Measurements from ENCODE around the gene NCOA1.

The NCOA1 gene

DNA sequence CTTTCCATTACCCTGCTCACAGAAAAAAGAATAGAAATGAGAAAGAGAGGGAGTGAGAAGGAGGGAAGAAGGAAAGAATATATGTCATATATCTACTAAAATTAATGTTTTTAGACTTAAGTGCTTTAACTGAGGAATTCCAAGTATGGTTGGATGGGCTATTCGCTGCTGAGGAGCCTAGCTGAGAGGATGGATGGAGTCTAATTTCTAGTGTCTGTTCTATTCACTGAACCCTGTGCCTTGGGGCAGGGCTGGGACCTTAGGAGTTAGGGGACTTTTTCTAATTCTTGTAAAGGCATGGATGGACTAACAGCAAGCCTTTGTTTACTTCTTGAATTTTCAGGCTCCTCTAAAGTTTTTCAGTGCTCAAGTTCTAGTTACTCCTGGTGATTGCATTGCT, 192.4 kb downstream of the NCOA1 start:
- ATAC-seq, result peak; percentile 59
- TF ChIP-seq ARNTL (CRISPR knock-in tag; IDR thresholded peaks at IDR 0.05; ENCODE audit: borderline replicate concordance, low read depth) (no peak), TOX (CRISPR knock-in tag; IDR thresholded peaks at IDR 0.05; ENCODE audit: borderline replicate concordance) (no peak), ZNF70 (CRISPR knock-in tag; IDR thresholded peaks at IDR 0.05) (no peak), RARB (CRISPR knock-in tag; IDR thresholded peaks at IDR 0.05) (no peak), CSRNP3 (CRISPR knock-in tag; IDR thresholded peaks at IDR 0.05) (no peak)

- ATAC-seq, result no peak
- TF ChIP-seq PPARA (CRISPR knock-in tag; IDR thresholded peaks at IDR 0.05; ENCODE audit: borderline replicate concordance), result no peak
- no peak for TF ChIP-seq ARNTL (CRISPR knock-in tag; IDR thresholded peaks at IDR 0.05; ENCODE audit: borderline replicate concordance, low read depth)
- TF ChIP-seq, protein P1, sequence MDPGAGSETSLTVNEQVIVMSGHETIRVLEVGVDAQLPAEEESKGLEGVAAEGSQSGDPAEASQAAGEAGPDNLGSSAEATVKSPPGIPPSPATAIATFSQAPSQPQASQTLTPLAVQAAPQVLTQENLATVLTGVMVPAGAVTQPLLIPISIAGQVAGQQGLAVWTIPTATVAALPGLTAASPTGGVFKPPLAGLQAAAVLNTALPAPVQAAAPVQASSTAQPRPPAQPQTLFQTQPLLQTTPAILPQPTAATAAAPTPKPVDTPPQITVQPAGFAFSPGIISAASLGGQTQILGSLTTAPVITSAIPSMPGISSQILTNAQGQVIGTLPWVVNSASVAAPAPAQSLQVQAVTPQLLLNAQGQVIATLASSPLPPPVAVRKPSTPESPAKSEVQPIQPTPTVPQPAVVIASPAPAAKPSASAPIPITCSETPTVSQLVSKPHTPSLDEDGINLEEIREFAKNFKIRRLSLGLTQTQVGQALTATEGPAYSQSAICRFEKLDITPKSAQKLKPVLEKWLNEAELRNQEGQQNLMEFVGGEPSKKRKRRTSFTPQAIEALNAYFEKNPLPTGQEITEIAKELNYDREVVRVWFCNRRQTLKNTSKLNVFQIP (CRISPR knock-in tag; IDR thresholded peaks at IDR 0.05; ENCODE audit: borderline replicate concordance, low read depth), result no peak
- TF ChIP-seq GLIS3 (CRISPR knock-in tag; IDR thresholded peaks at IDR 0.05), result no peak
- TF ChIP-seq CREB5 (CRISPR knock-in tag; IDR thresholded peaks at IDR 0.05; ENCODE audit: low read depth), result no peak
- TF ChIP-seq, protein P2, sequence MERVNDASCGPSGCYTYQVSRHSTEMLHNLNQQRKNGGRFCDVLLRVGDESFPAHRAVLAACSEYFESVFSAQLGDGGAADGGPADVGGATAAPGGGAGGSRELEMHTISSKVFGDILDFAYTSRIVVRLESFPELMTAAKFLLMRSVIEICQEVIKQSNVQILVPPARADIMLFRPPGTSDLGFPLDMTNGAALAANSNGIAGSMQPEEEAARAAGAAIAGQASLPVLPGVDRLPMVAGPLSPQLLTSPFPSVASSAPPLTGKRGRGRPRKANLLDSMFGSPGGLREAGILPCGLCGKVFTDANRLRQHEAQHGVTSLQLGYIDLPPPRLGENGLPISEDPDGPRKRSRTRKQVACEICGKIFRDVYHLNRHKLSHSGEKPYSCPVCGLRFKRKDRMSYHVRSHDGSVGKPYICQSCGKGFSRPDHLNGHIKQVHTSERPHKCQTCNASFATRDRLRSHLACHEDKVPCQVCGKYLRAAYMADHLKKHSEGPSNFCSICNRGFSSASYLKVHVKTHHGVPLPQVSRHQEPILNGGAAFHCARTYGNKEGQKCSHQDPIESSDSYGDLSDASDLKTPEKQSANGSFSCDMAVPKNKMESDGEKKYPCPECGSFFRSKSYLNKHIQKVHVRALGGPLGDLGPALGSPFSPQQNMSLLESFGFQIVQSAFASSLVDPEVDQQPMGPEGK (CRISPR knock-in tag; IDR thresholded peaks at IDR 0.05; ENCODE audit: borderline replicate concordance), result no peak
- TF ChIP-seq ESRRG (CRISPR knock-in tag; IDR thresholded peaks at IDR 0.05), result no peak
- TF ChIP-seq CSDC2 (CRISPR knock-in tag; IDR thresholded peaks at IDR 0.05), result no peak
- TF ChIP-seq, protein P3, sequence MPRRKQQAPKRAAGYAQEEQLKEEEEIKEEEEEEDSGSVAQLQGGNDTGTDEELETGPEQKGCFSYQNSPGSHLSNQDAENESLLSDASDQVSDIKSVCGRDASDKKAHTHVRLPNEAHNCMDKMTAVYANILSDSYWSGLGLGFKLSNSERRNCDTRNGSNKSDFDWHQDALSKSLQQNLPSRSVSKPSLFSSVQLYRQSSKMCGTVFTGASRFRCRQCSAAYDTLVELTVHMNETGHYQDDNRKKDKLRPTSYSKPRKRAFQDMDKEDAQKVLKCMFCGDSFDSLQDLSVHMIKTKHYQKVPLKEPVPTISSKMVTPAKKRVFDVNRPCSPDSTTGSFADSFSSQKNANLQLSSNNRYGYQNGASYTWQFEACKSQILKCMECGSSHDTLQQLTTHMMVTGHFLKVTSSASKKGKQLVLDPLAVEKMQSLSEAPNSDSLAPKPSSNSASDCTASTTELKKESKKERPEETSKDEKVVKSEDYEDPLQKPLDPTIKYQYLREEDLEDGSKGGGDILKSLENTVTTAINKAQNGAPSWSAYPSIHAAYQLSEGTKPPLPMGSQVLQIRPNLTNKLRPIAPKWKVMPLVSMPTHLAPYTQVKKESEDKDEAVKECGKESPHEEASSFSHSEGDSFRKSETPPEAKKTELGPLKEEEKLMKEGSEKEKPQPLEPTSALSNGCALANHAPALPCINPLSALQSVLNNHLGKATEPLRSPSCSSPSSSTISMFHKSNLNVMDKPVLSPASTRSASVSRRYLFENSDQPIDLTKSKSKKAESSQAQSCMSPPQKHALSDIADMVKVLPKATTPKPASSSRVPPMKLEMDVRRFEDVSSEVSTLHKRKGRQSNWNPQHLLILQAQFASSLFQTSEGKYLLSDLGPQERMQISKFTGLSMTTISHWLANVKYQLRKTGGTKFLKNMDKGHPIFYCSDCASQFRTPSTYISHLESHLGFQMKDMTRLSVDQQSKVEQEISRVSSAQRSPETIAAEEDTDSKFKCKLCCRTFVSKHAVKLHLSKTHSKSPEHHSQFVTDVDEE (CRISPR knock-in tag; IDR thresholded peaks at IDR 0.05), result no peak
- no peak for TF ChIP-seq TOX (CRISPR knock-in tag; IDR thresholded peaks at IDR 0.05; ENCODE audit: borderline replicate concordance)
- TF ChIP-seq ZC3H10 (CRISPR knock-in tag; IDR thresholded peaks at IDR 0.05), result no peak
- no peak for TF ChIP-seq ZNF8 (CRISPR knock-in tag; IDR thresholded peaks at IDR 0.05)
- no peak for TF ChIP-seq OSR1 (CRISPR knock-in tag; IDR thresholded peaks at IDR 0.05)
- TF ChIP-seq TCF4 (CRISPR knock-in tag; IDR thresholded peaks at IDR 0.05; ENCODE audit: borderline replicate concordance), result no peak
Measured at GRCh38 chr2:24690524-24690923, 199.5 kb downstream of the NCOA1 start.

DNA sequence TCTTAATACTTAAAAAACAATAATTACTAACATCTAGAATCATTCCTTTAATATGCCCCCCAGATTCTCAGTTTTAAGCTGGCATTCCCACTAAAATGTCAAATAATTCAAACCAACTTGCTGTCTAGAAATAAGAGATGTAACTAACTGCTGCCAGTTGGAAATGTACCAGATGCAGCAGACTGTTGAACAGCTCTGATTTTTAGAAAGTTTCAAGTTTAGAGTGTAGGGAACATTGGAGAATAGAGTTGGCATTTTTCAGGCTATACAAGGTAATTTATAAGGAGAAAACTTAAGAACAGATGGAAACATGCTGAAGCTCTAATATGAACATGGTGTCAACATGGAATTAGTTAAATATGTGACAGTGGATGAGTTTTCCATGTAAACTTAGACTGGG, 200.8 kb downstream of the NCOA1 start:
- TF ChIP-seq RARB (CRISPR knock-in tag; IDR thresholded peaks at IDR 0.05), result no peak
- no peak for TF ChIP-seq PPARA (CRISPR knock-in tag; IDR thresholded peaks at IDR 0.05; ENCODE audit: borderline replicate concordance)
- TF ChIP-seq TCF4 (CRISPR knock-in tag; IDR thresholded peaks at IDR 0.05; ENCODE audit: borderline replicate concordance), result no peak
- TF ChIP-seq OSR1 (CRISPR knock-in tag; IDR thresholded peaks at IDR 0.05), result no peak
- TF ChIP-seq, protein P3 (CRISPR knock-in tag; IDR thresholded peaks at IDR 0.05), result no peak
- no peak for TF ChIP-seq ZFP30 (CRISPR knock-in tag; IDR thresholded peaks at IDR 0.05)
- no peak for TF ChIP-seq GLIS3 (CRISPR knock-in tag; IDR thresholded peaks at IDR 0.05)
- no peak for TF ChIP-seq ARNTL (CRISPR knock-in tag; IDR thresholded peaks at IDR 0.05; ENCODE audit: borderline replicate concordance, low read depth)
- TF ChIP-seq ISL1 (CRISPR knock-in tag; IDR thresholded peaks at IDR 0.05), result no peak
- no peak for TF ChIP-seq ZNF565 (CRISPR knock-in tag; conservative IDR thresholded peaks at IDR 0.05; ENCODE audit: low read depth)
- no peak for TF ChIP-seq ESRRG (CRISPR knock-in tag; IDR thresholded peaks at IDR 0.05)
- TF ChIP-seq BACH2 (CRISPR knock-in tag; IDR thresholded peaks at IDR 0.05; ENCODE audit: borderline replicate concordance), result no peak
- TF ChIP-seq, protein P1 (CRISPR knock-in tag; IDR thresholded peaks at IDR 0.05; ENCODE audit: borderline replicate concordance, low read depth), result no peak

More for the DNA sequence above, 200.8 kb downstream of the NCOA1 start:
- ATAC-seq, result no peak

All from SK-N-SH treated with all-trans-retinoic acid at 6 μM for 48 hours (cell line).